Measurements from ENCODE around the gene PPM1F.
"Not testable (repeated sequence)": the region's sequence is repeated elsewhere in the genome, so short reads cannot be mapped to it uniquely, and the experiment has no call there.

The PPM1F gene

GRCh38 chr22:21904250-21904789 is 48.3 kb downstream of the PPM1F start:
- DNase-seq (ENCODE audit: extremely low spot score, insufficient read length, low read depth) (no peak), FAIRE-seq (no peak)

- DNase-seq (ENCODE audit: extremely low spot score, insufficient read length, low read depth) (no peak), FAIRE-seq (no peak)
Observed at GRCh38 chr22:21903283-21903682, 49.4 kb downstream of the PPM1F start.

- peak; percentile 25 for DNase-seq (ENCODE audit: extremely low spot score, insufficient read length, low read depth)
- FAIRE-seq: peak; percentile 69
Observed at GRCh38 chr22:21902296-21903087, 50.2 kb downstream of the PPM1F start.

GRCh38 chr22:21898354-21898896 is 54.2 kb downstream of the PPM1F start:
- DNase-seq (ENCODE audit: extremely low spot score, insufficient read length, low read depth) (no peak), FAIRE-seq (no peak)

- FAIRE-seq (no peak), DNase-seq (ENCODE audit: extremely low spot score, insufficient read length, low read depth) (no peak)
Observed at GRCh38 chr22:21896951-21897513, 55.6 kb downstream of the PPM1F start.

GRCh38 chr22:21896275-21896674 is 56.4 kb downstream of the PPM1F start:
- FAIRE-seq; DNase-seq (ENCODE audit: extremely low spot score, insufficient read length, low read depth): not testable (repeated sequence)

GRCh38 chr22:21894799-21895198 is 57.8 kb downstream of the PPM1F start:
- FAIRE-seq (no peak), DNase-seq (ENCODE audit: extremely low spot score, insufficient read length, low read depth) (no peak)

GRCh38 chr22:21889251-21889990 is 63.2 kb downstream of the PPM1F start:
- DNase-seq (ENCODE audit: extremely low spot score, insufficient read length, low read depth) (no peak), FAIRE-seq (no peak)

- DNase-seq (ENCODE audit: extremely low spot score, insufficient read length, low read depth) (no peak), FAIRE-seq (no peak)
Observed at GRCh38 chr22:21887841-21888240, 64.8 kb downstream of the PPM1F start.

GRCh38 chr22:21883930-21884329 is 68.7 kb downstream of the PPM1F start:
- FAIRE-seq; DNase-seq (ENCODE audit: extremely low spot score, insufficient read length, low read depth): not testable (repeated sequence)

GRCh38 chr22:21882754-21883333 is 69.8 kb downstream of the PPM1F start:
- FAIRE-seq; DNase-seq (ENCODE audit: extremely low spot score, insufficient read length, low read depth): not testable (repeated sequence)

- FAIRE-seq: no peak
- DNase-seq (ENCODE audit: extremely low spot score, insufficient read length, low read depth): no peak
Observed at GRCh38 chr22:21881841-21882753, 70.6 kb downstream of the PPM1F start.

- no peak for FAIRE-seq
- no peak for DNase-seq (ENCODE audit: extremely low spot score, insufficient read length, low read depth)
Observed at GRCh38 chr22:21876486-21877176, 76.0 kb downstream of the PPM1F start.

GRCh38 chr22:21874953-21875352 is 77.7 kb downstream of the PPM1F start:
- not testable (repeated sequence) for DNase-seq (ENCODE audit: extremely low spot score, insufficient read length, low read depth); FAIRE-seq

GRCh38 chr22:21873619-21874018 is 79.0 kb downstream of the PPM1F start:
- FAIRE-seq: no peak
- no peak for DNase-seq (ENCODE audit: extremely low spot score, insufficient read length, low read depth)

- FAIRE-seq; DNase-seq (ENCODE audit: extremely low spot score, insufficient read length, low read depth): not testable (repeated sequence)
Observed at GRCh38 chr22:21872741-21873140, 79.9 kb downstream of the PPM1F start.
